Mesenchymal stem cell (in vitro differentiated cells and primary cell): Measurements from ENCODE around the gene BMPR1B.

Source experiments
- DNase-seq: peaks from one replicate; pipeline ENCODE4 v3.0.0-alpha.2; 2013
- H2AFZ ChIP-seq: one replicate; pipeline ENCODE4 v1.6.1; 2013; ENCODE audit warnings: low read depth, mild to moderate bottlenecking, control low read depth, inconsistent platforms, low read length, moderate library complexity
- H2AK5ac ChIP-seq: 2 replicates; pipeline ENCODE4 v1.6.1; 2013; ENCODE audit warnings: low read length, moderate library complexity, mild to moderate bottlenecking, inconsistent platforms; ENCODE audit not compliant: severe bottlenecking
- H2BK120ac ChIP-seq: one replicate; pipeline ENCODE4 v1.6.1; 2013; ENCODE audit warnings: low read depth, mild to moderate bottlenecking, inconsistent platforms, low read length, moderate library complexity
- H2BK12ac ChIP-seq, 2 experiments: one replicate each; pipeline ENCODE4 v1.6.1; 2013; ENCODE audit warnings: inconsistent platforms in 2 of 2, low read length in 2 of 2, mild to moderate bottlenecking in 2 of 2, moderate library complexity in 2 of 2, control low read depth in 1 of 2
- H2BK15ac ChIP-seq: one replicate; pipeline ENCODE4 v1.6.1; 2013; ENCODE audit warnings: mild to moderate bottlenecking, low read depth, inconsistent platforms; ENCODE audit not compliant: poor library complexity, severe bottlenecking
- H2BK5ac ChIP-seq: 2 replicates; pipeline ENCODE4 v1.6.1; 2013; ENCODE audit warnings: low read depth, mild to moderate bottlenecking, low read length, control low read depth, inconsistent platforms; ENCODE audit not compliant: poor library complexity, severe bottlenecking
- H3K14ac ChIP-seq, 2 experiments: one replicate each; pipeline ENCODE4 v1.6.1; 2013; ENCODE audit warnings: inconsistent platforms in 2 of 2, low read length in 2 of 2, control low read depth in 1 of 2, mild to moderate bottlenecking in 1 of 2, moderate library complexity in 1 of 2
- H3K18ac ChIP-seq, 2 experiments: one replicate each; pipeline ENCODE4 v1.6.1; 2013; ENCODE audit warnings: inconsistent platforms in 2 of 2, low read length in 2 of 2, control low read depth in 1 of 2, low read depth in 1 of 2, mild to moderate bottlenecking in 1 of 2
- H3K23ac ChIP-seq, 2 experiments: one replicate each; pipeline ENCODE4 v1.6.1; 2013; ENCODE audit warnings: inconsistent platforms in 2 of 2, low read length in 2 of 2, mild to moderate bottlenecking in 2 of 2, moderate library complexity in 2 of 2, control low read depth in 1 of 2
- H3K27ac ChIP-seq: 2 replicates; pipeline ENCODE4 v1.5.1; 2013; ENCODE audit warnings: mild to moderate bottlenecking, moderate library complexity, low read length, control low read depth, inconsistent platforms; ENCODE audit not compliant: poor library complexity, severe bottlenecking
- H3K27me3 ChIP-seq, 2 experiments: 2 replicates each; pipeline versions ENCODE4 v1.6.1 to v1.7.0; 2013; ENCODE audit warnings: low read length in 2 of 2, mild to moderate bottlenecking in 2 of 2, moderate library complexity in 2 of 2, control low read depth in 1 of 2, inconsistent platforms in 1 of 2; ENCODE audit not compliant: control insufficient read depth in 1 of 2, insufficient read depth in 1 of 2
- H3K36me3 ChIP-seq, 2 experiments: 2 replicates each; pipeline versions ENCODE4 v1.6.1 to v1.7.0; 2013; ENCODE audit warnings: low read length in 2 of 2, control low read depth in 1 of 2, inconsistent platforms in 1 of 2, low read depth in 1 of 2, mild to moderate bottlenecking in 1 of 2; ENCODE audit not compliant: insufficient read depth in 2 of 2, control insufficient read depth in 1 of 2
- H3K4ac ChIP-seq, 2 experiments: one replicate each; pipeline ENCODE4 v1.6.1; 2013; ENCODE audit warnings: inconsistent platforms in 2 of 2, low read length in 2 of 2, mild to moderate bottlenecking in 2 of 2, moderate library complexity in 2 of 2, control low read depth in 1 of 2, low read depth in 1 of 2
- H3K4me1 ChIP-seq: 2 replicates; pipeline ENCODE4 v1.6.1; 2013; ENCODE audit warnings: low read depth, low read length, control low read depth; ENCODE audit not compliant: control insufficient read depth, insufficient read depth
- H3K4me2 ChIP-seq: 2 replicates; pipeline ENCODE4 v1.6.1; 2013; ENCODE audit warnings: low read length, mild to moderate bottlenecking, inconsistent platforms; ENCODE audit not compliant: poor library complexity, severe bottlenecking
- H3K4me3 ChIP-seq, 2 experiments: 2 replicates each; pipeline versions ENCODE4 v1.5.1 to v1.7.0; 2013; ENCODE audit warnings: low read length in 2 of 2, mild to moderate bottlenecking in 2 of 2, control low read depth in 1 of 2, low read depth in 1 of 2; ENCODE audit not compliant: insufficient read depth in 1 of 2
- H3K79me1 ChIP-seq: replicated peaks from 2 replicates; pipeline ENCODE4 v1.6.1; 2013; ENCODE audit warnings: mild to moderate bottlenecking, control low read depth, low read length, inconsistent platforms; ENCODE audit not compliant: poor library complexity, severe bottlenecking
- H3K9ac ChIP-seq: 2 replicates; pipeline ENCODE4 v1.7.0; 2013; ENCODE audit warnings: mild to moderate bottlenecking, low read length, moderate library complexity
- H3K9me3 ChIP-seq: 2 replicates; pipeline ENCODE4 v1.7.0; 2013; ENCODE audit warnings: mild to moderate bottlenecking, low read length; ENCODE audit not compliant: control insufficient read depth
- H4K8ac ChIP-seq: one replicate; pipeline ENCODE4 v1.6.1; 2013; ENCODE audit warnings: inconsistent platforms, mild to moderate bottlenecking, low read length, moderate library complexity
- H4K91ac ChIP-seq: one replicate; pipeline ENCODE4 v1.6.1; 2013; ENCODE audit warnings: mild to moderate bottlenecking, low read length, inconsistent platforms
- WGBS: methylation state at CpG from one replicate; pipeline ENCODE4 v1.1.7; 2013; ENCODE audit warnings: mixed read lengths; 5-methylcytosine and 5-hydroxymethylcytosine counted together

BMPR1B gene

DNA sequence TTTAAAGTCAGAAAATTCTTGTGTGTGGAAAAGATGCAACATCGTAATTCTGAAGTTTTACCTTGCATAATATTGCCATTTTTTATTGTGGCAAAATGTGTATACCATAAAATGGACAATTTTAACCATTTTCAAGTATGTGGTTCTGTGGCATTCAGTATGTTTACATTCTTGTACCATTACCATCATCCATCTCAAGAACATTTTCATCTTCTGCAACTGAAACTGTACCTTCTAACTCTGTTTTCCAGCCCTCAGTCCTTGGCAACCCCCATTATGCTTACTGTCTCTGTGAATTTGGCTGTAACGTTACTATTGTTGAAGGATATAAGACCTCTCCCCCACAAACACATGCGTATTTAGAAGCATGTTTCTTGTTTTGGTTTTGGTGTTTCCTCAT lies 123.2 kb downstream of the BMPR1B start:
- H4K91ac ChIP-seq: no peak overlapping the region
- no peaks in the 10 kb centered on the region for H3K36me3 ChIP-seq
- H2BK5ac ChIP-seq: no peak overlapping the region
- H3K4me1 ChIP-seq: no peaks in the 10 kb centered on the region
- no peak overlapping the region for H3K23ac ChIP-seq
- H3K9me3 ChIP-seq: no peaks in the 10 kb centered on the region
- H2AFZ ChIP-seq: no peak overlapping the region
- no peak overlapping the region for H3K4me2 ChIP-seq
- H2BK15ac ChIP-seq: no peak overlapping the region
- no peak overlapping the region for H3K14ac ChIP-seq
- H2AK5ac ChIP-seq: no peak overlapping the region
- no peaks in the 10 kb centered on the region for H3K79me1 ChIP-seq
- H3K4me3 ChIP-seq: no peak overlapping the region
- H3K18ac ChIP-seq: no peak overlapping the region
- no peaks in the 10 kb centered on the region for H3K27me3 ChIP-seq
- H2BK12ac ChIP-seq: no peak overlapping the region
- peak; percentile 62 for DNase-seq
- no peak overlapping the region for H3K9ac ChIP-seq
- WGBS: no CpG with 5 or more reads among the region's 3 CpGs
- no peak overlapping the region for H2BK120ac ChIP-seq
- no peak overlapping the region for H3K27ac ChIP-seq
- no peak overlapping the region for H3K4ac ChIP-seq
- no peak overlapping the region for H4K8ac ChIP-seq

DNA sequence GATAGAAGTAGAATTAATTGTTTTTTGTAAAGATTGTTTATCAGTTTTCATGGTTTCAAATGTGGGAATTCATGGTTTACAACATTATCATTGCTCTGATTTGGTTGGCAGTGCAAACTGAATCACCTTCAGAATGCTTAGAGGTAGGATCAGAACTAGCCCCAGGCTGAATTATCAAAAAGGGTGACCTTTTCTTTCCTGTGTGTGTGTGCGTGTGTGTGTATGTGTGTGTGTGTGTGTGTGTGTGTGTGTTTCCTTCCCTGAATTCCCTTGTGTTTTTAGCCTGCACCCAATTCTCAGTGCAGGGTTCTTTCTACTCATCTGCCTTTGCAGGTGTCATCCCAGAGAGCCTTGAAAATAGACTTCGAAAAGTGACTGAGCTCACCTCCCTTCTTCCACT lies 125.0 kb downstream of the BMPR1B start:
- H4K8ac ChIP-seq: no peak overlapping the region
- no peak overlapping the region for H2BK12ac ChIP-seq
- H3K18ac ChIP-seq: no peak overlapping the region
- no peak overlapping the region for H3K27ac ChIP-seq
- H3K79me1 ChIP-seq: no peaks in the 10 kb centered on the region
- H3K4me2 ChIP-seq: no peak overlapping the region
- WGBS: 100% methylated on average over 1 of the region's 2 CpGs
- no peak overlapping the region for H2BK120ac ChIP-seq
- H2BK15ac ChIP-seq: no peak overlapping the region
- no peak overlapping the region for H2BK5ac ChIP-seq
- no peak overlapping the region for H3K4ac ChIP-seq
- H3K36me3 ChIP-seq: no peaks in the 10 kb centered on the region
- no peak overlapping the region for H3K4me3 ChIP-seq
- H4K91ac ChIP-seq: no peak overlapping the region
- DNase-seq: no peak
- H3K23ac ChIP-seq: no peak overlapping the region
- H2AK5ac ChIP-seq: no peak overlapping the region
- H3K9me3 ChIP-seq: no peaks in the 10 kb centered on the region
- no peak overlapping the region for H3K9ac ChIP-seq
- no peaks in the 10 kb centered on the region for H3K4me1 ChIP-seq
- H3K27me3 ChIP-seq: no peaks in the 10 kb centered on the region
- H3K14ac ChIP-seq: no peak overlapping the region
- H2AFZ ChIP-seq: no peak overlapping the region

DNA sequence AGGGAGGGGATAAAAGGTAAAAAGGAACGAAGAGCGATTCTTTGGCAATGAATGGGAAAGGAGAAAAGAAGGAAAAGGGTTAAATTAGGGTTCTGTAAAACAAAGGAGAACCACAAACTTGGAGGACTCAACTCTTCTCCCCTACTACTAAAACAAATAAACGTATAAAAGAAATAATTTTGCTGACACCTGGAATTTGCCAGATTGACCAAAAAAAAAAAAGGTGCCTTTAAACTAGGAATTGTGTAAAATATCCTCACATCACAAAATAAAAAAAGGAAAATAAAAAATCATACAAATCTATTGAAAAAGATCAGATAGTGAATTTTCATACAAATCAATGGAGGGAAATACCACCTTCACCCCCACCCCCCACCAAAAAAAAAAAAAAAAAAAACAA lies 129.3 kb downstream of the BMPR1B start:
- no peak overlapping the region for H2BK5ac ChIP-seq
- H2BK15ac ChIP-seq: no peak overlapping the region
- no peaks in the 10 kb centered on the region for H3K27me3 ChIP-seq
- no peak overlapping the region for H3K4me3 ChIP-seq
- no peak overlapping the region for H3K14ac ChIP-seq
- no peak overlapping the region for H4K8ac ChIP-seq
- WGBS: no CpG with 5 or more reads among the region's 3 CpGs
- no peak overlapping the region for H2AK5ac ChIP-seq
- H2BK120ac ChIP-seq: no peak overlapping the region
- DNase-seq: no peak
- H3K79me1 ChIP-seq: no peaks in the 10 kb centered on the region
- no peak overlapping the region for H3K18ac ChIP-seq
- H3K4me2 ChIP-seq: no peak overlapping the region
- no peak overlapping the region for H3K27ac ChIP-seq
- H2AFZ ChIP-seq: no peak overlapping the region
- H3K4ac ChIP-seq: no peak overlapping the region
- H3K23ac ChIP-seq: no peak overlapping the region
- peaks cover 3% of the 10 kb centered on the region for H3K9me3 ChIP-seq
- H3K36me3 ChIP-seq: no peaks in the 10 kb centered on the region
- H3K9ac ChIP-seq: no peak overlapping the region
- no peak overlapping the region for H4K91ac ChIP-seq
- H3K4me1 ChIP-seq: no peaks in the 10 kb centered on the region
- no peak overlapping the region for H2BK12ac ChIP-seq

DNA sequence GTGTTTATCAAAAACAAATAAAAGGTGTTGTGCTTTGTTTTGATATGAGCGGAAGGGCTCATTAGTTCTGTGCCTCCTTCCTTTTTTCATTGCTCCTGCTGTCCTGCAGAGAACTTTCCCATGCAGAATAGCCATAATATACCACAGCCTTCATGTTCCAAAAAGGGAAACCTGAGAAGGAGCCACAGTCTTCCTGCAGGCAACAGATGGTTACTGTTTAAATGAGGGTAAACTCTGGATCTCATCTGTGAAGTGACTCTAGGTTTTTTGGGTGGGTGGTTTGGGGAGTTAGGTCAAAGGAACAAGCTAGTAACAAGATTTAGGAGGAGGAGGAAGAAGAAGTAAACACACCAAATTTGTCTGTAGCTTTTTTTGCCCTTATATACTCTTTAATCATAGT lies 131.8 kb downstream of the BMPR1B start:
- no peak overlapping the region for H3K4me3 ChIP-seq
- H3K9ac ChIP-seq: no peak overlapping the region
- no peak overlapping the region for H3K23ac ChIP-seq
- no peak overlapping the region for H2BK12ac ChIP-seq
- H3K27me3 ChIP-seq: no peaks in the 10 kb centered on the region
- no peak overlapping the region for H4K8ac ChIP-seq
- H3K79me1 ChIP-seq: no peaks in the 10 kb centered on the region
- no peaks in the 10 kb centered on the region for H3K36me3 ChIP-seq
- no peak overlapping the region for H3K4me2 ChIP-seq
- no peak for DNase-seq
- no peak overlapping the region for H3K27ac ChIP-seq
- no CpG with 5 or more reads among the region's 1 CpG for WGBS
- H3K4ac ChIP-seq: no peak overlapping the region
- no peak overlapping the region for H3K18ac ChIP-seq
- no peak overlapping the region for H3K14ac ChIP-seq
- no peak overlapping the region for H2BK15ac ChIP-seq
- H3K9me3 ChIP-seq: peaks cover 3% of the 10 kb centered on the region
- no peak overlapping the region for H2AK5ac ChIP-seq
- no peak overlapping the region for H2AFZ ChIP-seq
- no peak overlapping the region for H4K91ac ChIP-seq
- no peak overlapping the region for H2BK120ac ChIP-seq
- H2BK5ac ChIP-seq: no peak overlapping the region
- no peaks in the 10 kb centered on the region for H3K4me1 ChIP-seq
